HG03139 (cell line): ENCODE measurements around the gene OPCML.

Experiments
- ATAC-seq: cut with Tn5 transposase; IDR thresholded peaks from one replicate; pipeline ENCODE4 v1.9.1; 2021; ENCODE audit not compliant: unreplicated experiment

Gene OPCML

GRCh38 chr11:132999031-132999430 lies 533.3 kb downstream of the OPCML start:
- ATAC-seq: no peak

GRCh38 chr11:132997396-132997795 lies 534.9 kb downstream of the OPCML start:
- no peak for ATAC-seq

GRCh38 chr11:132994966-132995365 lies 537.3 kb downstream of the OPCML start:
- no peak for ATAC-seq

GRCh38 chr11:132993991-132994502 lies 538.3 kb downstream of the OPCML start:
- no peak for ATAC-seq

- ATAC-seq: no peak
Observed at GRCh38 chr11:132992838-132993631, 539.3 kb downstream of the OPCML start.

- no peak for ATAC-seq
Observed at GRCh38 chr11:132988411-132988810, 543.9 kb downstream of the OPCML start.

- ATAC-seq: no peak
Observed at GRCh38 chr11:132987936-132988335, 544.4 kb downstream of the OPCML start.

GRCh38 chr11:132983641-132983978 lies 548.7 kb downstream of the OPCML start:
- ATAC-seq: no peak

GRCh38 chr11:132982772-132983640 lies 549.3 kb downstream of the OPCML start:
- no peak for ATAC-seq

- ATAC-seq: no peak
Observed at GRCh38 chr11:132981131-132981956, 551.0 kb downstream of the OPCML start.

- no peak for ATAC-seq
Observed at GRCh38 chr11:132980670-132981069, 551.6 kb downstream of the OPCML start.

GRCh38 chr11:132977746-132978145 lies 554.6 kb downstream of the OPCML start:
- no peak for ATAC-seq

GRCh38 chr11:132977241-132977640 lies 555.1 kb downstream of the OPCML start:
- no peak for ATAC-seq

GRCh38 chr11:132976115-132976514 lies 556.2 kb downstream of the OPCML start:
- no peak for ATAC-seq

GRCh38 chr11:132973686-132974085 lies 558.6 kb downstream of the OPCML start:
- no peak for ATAC-seq

- no peak for ATAC-seq
Observed at GRCh38 chr11:132972565-132972964, 559.7 kb downstream of the OPCML start.

- no peak for ATAC-seq
Observed at GRCh38 chr11:132971351-132971750, 561.0 kb downstream of the OPCML start.

GRCh38 chr11:132969892-132970291 lies 562.4 kb downstream of the OPCML start:
- ATAC-seq: no peak

GRCh38 chr11:132962041-132962440 lies 570.3 kb downstream of the OPCML start:
- no peak for ATAC-seq

GRCh38 chr11:132961453-132961852 lies 570.8 kb downstream of the OPCML start:
- ATAC-seq: no peak
